ENCODE measurements around the gene SNRPA.

SNRPA gene

DNA sequence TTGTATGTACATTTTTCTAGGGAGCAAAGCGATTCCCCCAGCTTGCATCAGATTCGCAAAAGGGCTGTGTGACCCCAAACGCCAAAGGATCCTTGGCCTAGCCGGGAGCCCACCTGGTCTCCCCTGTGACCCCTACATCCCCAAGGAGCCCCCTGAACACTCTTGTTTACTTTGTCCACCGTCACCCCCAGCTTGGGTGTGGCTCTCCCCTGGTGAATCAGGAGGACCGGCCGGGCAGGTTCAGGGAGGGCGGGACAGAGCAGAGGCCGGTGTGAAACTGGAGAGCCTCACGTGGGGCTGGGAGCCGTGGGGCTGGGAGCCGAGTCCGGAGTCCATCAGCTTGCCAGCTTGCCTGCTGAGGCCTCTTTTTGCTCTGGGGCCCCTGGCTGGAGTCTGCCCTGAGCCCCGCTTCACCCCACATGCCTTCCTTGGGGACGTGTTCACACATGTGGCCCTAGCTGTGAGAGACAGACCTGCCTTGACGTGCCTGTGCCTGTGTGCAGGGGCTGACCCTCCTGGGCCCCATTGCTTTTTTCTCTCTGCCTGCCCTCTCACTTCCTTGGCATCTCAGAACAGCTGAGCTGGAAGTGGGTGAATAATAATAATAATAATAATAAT is 32.1 kb upstream of the SNRPA start:
- H3F3A ChIP-seq (ENCODE audit: insufficient read depth) = peaks cover 19% of the 10 kb centered on the region
- H3K9me3 ChIP-seq (ENCODE audit: insufficient read depth, low read length) = no peaks in the 10 kb centered on the region
- peak overlapping the region; percentile 73 for H3K27ac ChIP-seq (ENCODE audit: low read depth, low read length)
- peaks cover 21% of the 10 kb centered on the region for H3K79me2 ChIP-seq (ENCODE audit: insufficient read depth, low read length)
- peak overlapping the region; percentile 86 for H3K4me2 ChIP-seq (ENCODE audit: low read depth, low read length, poor library complexity, severe bottlenecking)
- H3K9me2 ChIP-seq (replicated peaks; ENCODE audit: insufficient read depth, low read length) = no peaks in the 10 kb centered on the region
- no peaks in the 10 kb centered on the region for H3K36me3 ChIP-seq (ENCODE audit: low read length)
- no peaks in the 10 kb centered on the region for H3K27me3 ChIP-seq (ENCODE audit: low read length)
- TF ChIP-seq, protein P1, sequence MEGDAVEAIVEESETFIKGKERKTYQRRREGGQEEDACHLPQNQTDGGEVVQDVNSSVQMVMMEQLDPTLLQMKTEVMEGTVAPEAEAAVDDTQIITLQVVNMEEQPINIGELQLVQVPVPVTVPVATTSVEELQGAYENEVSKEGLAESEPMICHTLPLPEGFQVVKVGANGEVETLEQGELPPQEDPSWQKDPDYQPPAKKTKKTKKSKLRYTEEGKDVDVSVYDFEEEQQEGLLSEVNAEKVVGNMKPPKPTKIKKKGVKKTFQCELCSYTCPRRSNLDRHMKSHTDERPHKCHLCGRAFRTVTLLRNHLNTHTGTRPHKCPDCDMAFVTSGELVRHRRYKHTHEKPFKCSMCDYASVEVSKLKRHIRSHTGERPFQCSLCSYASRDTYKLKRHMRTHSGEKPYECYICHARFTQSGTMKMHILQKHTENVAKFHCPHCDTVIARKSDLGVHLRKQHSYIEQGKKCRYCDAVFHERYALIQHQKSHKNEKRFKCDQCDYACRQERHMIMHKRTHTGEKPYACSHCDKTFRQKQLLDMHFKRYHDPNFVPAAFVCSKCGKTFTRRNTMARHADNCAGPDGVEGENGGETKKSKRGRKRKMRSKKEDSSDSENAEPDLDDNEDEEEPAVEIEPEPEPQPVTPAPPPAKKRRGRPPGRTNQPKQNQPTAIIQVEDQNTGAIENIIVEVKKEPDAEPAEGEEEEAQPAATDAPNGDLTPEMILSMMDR (IDR thresholded peaks at IDR 0.05; ENCODE audit: insufficient read depth, low read length, poor library complexity, severe bottlenecking) = no peak
- TF ChIP-seq EZH2phosphoT487 (conservative IDR thresholded peaks at IDR 0.05; ENCODE audit: low read length) = no peak
- no peaks in the 10 kb centered on the region for H4K20me1 ChIP-seq (ENCODE audit: low read depth, low read length)
- H3K4me3 ChIP-seq (ENCODE audit: insufficient read depth, low read length, poor library complexity, severe bottlenecking) = peak overlapping the region; percentile 69
- peak overlapping the region; percentile 67 for H3K9ac ChIP-seq (ENCODE audit: low read length)
- H2AFZ ChIP-seq (ENCODE audit: low read depth, low read length, severe bottlenecking) = peak overlapping the region; percentile 91

DNA sequence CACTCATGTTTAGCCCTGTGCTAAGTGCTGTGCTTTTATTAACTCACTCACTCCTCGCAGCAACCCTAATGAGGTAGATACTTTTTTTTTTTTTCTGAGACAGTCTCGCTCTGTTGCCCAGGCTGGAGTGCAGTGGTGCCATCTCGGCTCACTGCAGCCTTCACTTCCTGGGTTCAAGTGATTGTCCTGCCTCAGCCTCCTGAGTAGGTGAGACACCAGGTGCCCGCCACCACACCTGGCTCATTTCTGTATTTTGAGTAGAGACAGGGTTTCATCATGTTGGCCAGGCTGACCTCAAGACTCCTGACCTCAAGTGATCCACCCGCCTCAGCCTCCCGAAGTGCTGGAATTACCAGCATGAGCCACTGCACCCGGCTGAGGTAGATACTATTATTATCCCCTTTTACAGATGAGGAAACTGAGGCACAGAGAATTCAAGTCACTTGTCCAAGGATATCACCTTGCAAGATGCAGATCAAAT is 31.5 kb upstream of the SNRPA start:
- H3K4me3 ChIP-seq (ENCODE audit: insufficient read depth, low read length, poor library complexity, severe bottlenecking) = peak overlapping the region; percentile 69
- no peaks in the 10 kb centered on the region for H3K9me3 ChIP-seq (ENCODE audit: insufficient read depth, low read length)
- H3K79me2 ChIP-seq (ENCODE audit: insufficient read depth, low read length) = peaks cover 21% of the 10 kb centered on the region
- H3K4me2 ChIP-seq (ENCODE audit: low read depth, low read length, poor library complexity, severe bottlenecking) = peak overlapping the region; percentile 86
- peak overlapping the region; percentile 67 for H3K9ac ChIP-seq (ENCODE audit: low read length)
- no peaks in the 10 kb centered on the region for H3K27me3 ChIP-seq (ENCODE audit: low read length)
- no peaks in the 10 kb centered on the region for H3K9me2 ChIP-seq (replicated peaks; ENCODE audit: insufficient read depth, low read length)
- H3F3A ChIP-seq (ENCODE audit: insufficient read depth) = peaks cover 19% of the 10 kb centered on the region
- peak overlapping the region; percentile 73 for H3K27ac ChIP-seq (ENCODE audit: low read depth, low read length)
- TF ChIP-seq, protein P1 (IDR thresholded peaks at IDR 0.05; ENCODE audit: insufficient read depth, low read length, poor library complexity, severe bottlenecking) = no peak
- TF ChIP-seq EZH2phosphoT487 (conservative IDR thresholded peaks at IDR 0.05; ENCODE audit: low read length) = no peak
- H2AFZ ChIP-seq (ENCODE audit: low read depth, low read length, severe bottlenecking) = no peak overlapping the region
- H4K20me1 ChIP-seq (ENCODE audit: low read depth, low read length) = no peaks in the 10 kb centered on the region
- no peaks in the 10 kb centered on the region for H3K36me3 ChIP-seq (ENCODE audit: low read length)

DNA sequence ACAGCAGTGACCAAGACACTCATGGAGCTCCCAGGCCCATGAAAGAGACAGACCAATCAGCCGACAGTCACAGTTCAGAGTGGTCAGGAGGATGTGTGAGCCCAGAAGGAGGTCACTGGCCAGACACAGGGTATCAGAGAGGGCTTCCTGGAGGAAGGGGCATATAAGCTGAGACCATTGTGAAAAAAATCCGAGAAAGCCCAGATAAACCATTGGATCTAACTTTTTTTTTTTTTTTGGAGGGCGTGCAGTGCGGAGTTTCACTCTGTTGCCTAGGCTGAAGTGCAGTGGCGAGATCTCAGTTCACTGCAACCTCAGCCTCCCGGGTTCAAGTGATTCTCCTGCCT is 29.9 kb upstream of the SNRPA start:
- H3K9me2 ChIP-seq (replicated peaks; ENCODE audit: insufficient read depth, low read length) = no peaks in the 10 kb centered on the region

More for the DNA sequence above, 29.9 kb upstream of the SNRPA start:
- no peak overlapping the region for H2AFZ ChIP-seq (ENCODE audit: low read depth, low read length, severe bottlenecking)
- H3K36me3 ChIP-seq (ENCODE audit: low read length) = no peaks in the 10 kb centered on the region
- H3K9me3 ChIP-seq (ENCODE audit: insufficient read depth, low read length) = no peaks in the 10 kb centered on the region
- H3K79me2 ChIP-seq (ENCODE audit: insufficient read depth, low read length) = peaks cover 21% of the 10 kb centered on the region
- no peak overlapping the region for H3K4me2 ChIP-seq (ENCODE audit: low read depth, low read length, poor library complexity, severe bottlenecking)
- TF ChIP-seq, protein P1 (IDR thresholded peaks at IDR 0.05; ENCODE audit: insufficient read depth, low read length, poor library complexity, severe bottlenecking) = no peak
- TF ChIP-seq EZH2phosphoT487 (conservative IDR thresholded peaks at IDR 0.05; ENCODE audit: low read length) = no peak
- no peaks in the 10 kb centered on the region for H3K27me3 ChIP-seq (ENCODE audit: low read length)
- H3K27ac ChIP-seq (ENCODE audit: low read depth, low read length) = no peak overlapping the region
- no peaks in the 10 kb centered on the region for H4K20me1 ChIP-seq (ENCODE audit: low read depth, low read length)
- peaks cover 10% of the 10 kb centered on the region for H3F3A ChIP-seq (ENCODE audit: insufficient read depth)
- H3K9ac ChIP-seq (ENCODE audit: low read length) = no peak overlapping the region
- H3K4me3 ChIP-seq (ENCODE audit: insufficient read depth, low read length, poor library complexity, severe bottlenecking) = no peak overlapping the region
